HepG2 (cell line): Measurements from ENCODE around the gene CDKN2A. TPM values are rescaled to one million over a fixed set of nuclear protein-coding genes. Genes with fewer than 3 reads are reported as not detected.

Experiments used
- ATAC-seq: fragments of 200-7000 bp; cut with Tn5 transposase; 3 replicates; pipeline ENCODE4 v1.9.1; 2020; ENCODE audit warnings: mild to moderate bottlenecking, moderate library complexity
- BruUV-seq: library from RNA; stranded (reverse); fragments of 400-500 nt; replicated peaks from 2 replicates; lab custom pipeline; 2021; lab: Mats Ljungman, UMichigan
- CTCF ChIA-PET: fragments of 300-600 bp; formaldehyde crosslinking; extraction: SDS; loops from one replicate; lab custom pipeline; 2021; ENCODE audit warnings: low total read pairs, inconsistent platforms, low intra/inter-chr PET ratio; lab: Yijun Ruan, JAX
- POLR2A ChIA-PET: fragments of 350-600 bp; sonication (Branson Sonifier 250); formaldehyde crosslinking; loops from one replicate; lab custom pipeline; 2020; ENCODE audit warnings: antibody characterized with exemption, inconsistent platforms; lab: Yijun Ruan, JAX
- DNase-seq: peaks from one replicate; pipeline ENCODE4 v3.0.0-alpha.2; 2015; ENCODE audit warnings: low spot score
- FAIRE-seq: peaks from 3 replicates; lab custom pipeline; 2011; peaks lifted over from hg19 to GRCh38; lab: Jason Lieb, UNC
- H2AFZ ChIP-seq: one replicate; pipeline ENCODE4 v1.6.1; 2011; ENCODE audit warnings: low read length, inconsistent platforms
- H3K27ac ChIP-seq: fragments of 300-600 bp; 3 replicates; pipeline ENCODE4 v1.8.0; 2011; ENCODE audit warnings: mixed run types, mild to moderate bottlenecking, mixed read lengths, low read length, inconsistent platforms; ENCODE audit not compliant: insufficient read depth; ENCODE audit errors: extremely low read length
- H3K27me3 ChIP-seq, 2 experiments: fragments of 200-600 bp in 1 of 2; 2 replicates in 1 of 2; 3 replicates in 1 of 2; pipeline versions ENCODE4 v1.6.0 to v1.8.0; 2011; ENCODE audit warnings: low read length in 2 of 2, mild to moderate bottlenecking in 2 of 2, moderate library complexity in 2 of 2, inconsistent platforms in 1 of 2; ENCODE audit not compliant: insufficient read depth in 2 of 2, control insufficient read depth in 1 of 2
- H3K36me3 ChIP-seq, 2 experiments: fragments of 200-600 bp in 1 of 2; replicated peaks in 1 of 2; 2 replicates in 1 of 2; 3 replicates in 1 of 2; pipeline versions ENCODE4 v1.5.1 to v1.8.0; 2011; ENCODE audit warnings: low read length in 2 of 2, inconsistent platforms in 1 of 2; ENCODE audit not compliant: insufficient read depth in 2 of 2, control insufficient read depth in 1 of 2
- H3K4me1 ChIP-seq: 2 replicates; pipeline ENCODE4 v1.5.1; 2012; ENCODE audit warnings: low read length, inconsistent platforms; ENCODE audit not compliant: insufficient read depth
- H3K4me2 ChIP-seq: 2 replicates; pipeline ENCODE4 v1.6.0; 2011; ENCODE audit warnings: low read depth, low read length, inconsistent platforms
- H3K4me3 ChIP-seq, 3 experiments: fragments of 200-600 bp in 1 of 3; sonication (generic), shearing (Covaris generic) in 1 of 3; replicated peaks in 1 of 3; 2 replicates each; pipeline ENCODE4 v1.5.1; 2011 to 2016; ENCODE audit warnings: low read length in 3 of 3, inconsistent platforms in 2 of 3, low read depth in 2 of 3, mild to moderate bottlenecking in 2 of 3, control low read depth in 1 of 3, mixed read lengths in 1 of 3; ENCODE audit not compliant: insufficient read depth in 1 of 3
- H3K79me2 ChIP-seq: one replicate; pipeline ENCODE4 v1.6.1; 2011; ENCODE audit warnings: low read length, inconsistent platforms; ENCODE audit not compliant: insufficient read depth
- H3K9ac ChIP-seq: 2 replicates; pipeline ENCODE4 v1.6.0; 2011; ENCODE audit warnings: mild to moderate bottlenecking, low read depth, low read length, inconsistent platforms; ENCODE audit not compliant: insufficient read depth
- H3K9me3 ChIP-seq: 2 replicates; pipeline ENCODE4 v1.5.1; 2012; ENCODE audit warnings: mild to moderate bottlenecking, low read length
- H4K20me1 ChIP-seq: 2 replicates; pipeline ENCODE4 v1.6.0; 2011; ENCODE audit warnings: inconsistent platforms, mild to moderate bottlenecking, low read length, moderate library complexity; ENCODE audit not compliant: insufficient read depth
- ELF4 ChIP-seq: sonication (generic); formaldehyde crosslinking; IDR thresholded peaks from 2 replicates; pipeline ENCODE4 v1.5.0; 2020; ENCODE audit warnings: missing genetic modification reagents, mild to moderate bottlenecking, moderate library complexity, borderline replicate concordance
- FOXA3 ChIP-seq: IDR thresholded peaks from 2 replicates; pipeline ENCODE4 v1.6.1; 2016; ENCODE audit warnings: missing genetic modification reagents, missing compliant biosample characterization
- HES4 ChIP-seq: sonication (generic); formaldehyde crosslinking; IDR thresholded peaks from 2 replicates; pipeline ENCODE4 v1.9.0; 2021; ENCODE audit warnings: mild to moderate bottlenecking, missing genetic modification reagents, borderline replicate concordance
- MIXL1 ChIP-seq: IDR thresholded peaks from 2 replicates; pipeline ENCODE4 v1.6.1; 2016
- MLLT10 ChIP-seq: sonication (generic); formaldehyde crosslinking; IDR thresholded peaks from 2 replicates; pipeline ENCODE4 v1.4.0; 2020; ENCODE audit warnings: missing genetic modification reagents
- NFYC ChIP-seq: IDR thresholded peaks from 2 replicates; pipeline ENCODE4 v1.6.1; 2016; ENCODE audit warnings: missing genetic modification reagents, missing compliant biosample characterization
- NRL ChIP-seq: sonication (generic); formaldehyde crosslinking; IDR thresholded peaks from 2 replicates; pipeline ENCODE4 v1.5.0; 2020; ENCODE audit warnings: missing genetic modification reagents, mild to moderate bottlenecking, moderate library complexity, borderline replicate concordance
- SALL1 ChIP-seq: sonication (generic); formaldehyde crosslinking; IDR thresholded peaks from 2 replicates; pipeline ENCODE4 v1.8.0; 2022; ENCODE audit warnings: mild to moderate bottlenecking, missing genetic modification reagents
- SP1 ChIP-seq, 2 experiments: fragments of 450-650 bp in 1 of 2; sonication (generic) in 1 of 2; formaldehyde crosslinking in 1 of 2; IDR thresholded peaks; 2 replicates each; pipeline versions ENCODE4 v1.4.0 to v1.6.1; 2016 to 2020; ENCODE audit warnings: missing genetic modification reagents in 1 of 2
- ZNF234 ChIP-seq: sonication (generic); formaldehyde crosslinking; conservative IDR thresholded peaks from 2 replicates; pipeline ENCODE4 v1.5.1; 2020; ENCODE audit warnings: mild to moderate bottlenecking, missing genetic modification reagents
- ZNF282 ChIP-seq: fragments of 450-650 bp; IDR thresholded peaks from 2 replicates; pipeline ENCODE4 v1.6.1; 2018; ENCODE audit not compliant: partially characterized antibody
- ZNF292 ChIP-seq: sonication (generic); formaldehyde crosslinking; IDR thresholded peaks from 2 replicates; pipeline ENCODE4 v1.8.1; 2022; ENCODE audit warnings: mild to moderate bottlenecking, low read depth, missing genetic modification reagents, borderline replicate concordance
- ZNF343 ChIP-seq: sonication (generic); formaldehyde crosslinking; IDR thresholded peaks from 2 replicates; pipeline ENCODE4 v1.4.0; 2020; ENCODE audit warnings: mild to moderate bottlenecking, missing genetic modification reagents
- ZNF562 ChIP-seq: sonication (generic); formaldehyde crosslinking; IDR thresholded peaks from 2 replicates; pipeline ENCODE4 v1.8.0; 2022; ENCODE audit warnings: missing genetic modification reagents, borderline replicate concordance
- ZNF572 ChIP-seq: sonication (generic); formaldehyde crosslinking; IDR thresholded peaks from 2 replicates; pipeline ENCODE4 v1.5.1; 2020; ENCODE audit warnings: mild to moderate bottlenecking, missing genetic modification reagents
- ZNF749 ChIP-seq: sonication (generic); formaldehyde crosslinking; IDR thresholded peaks from 2 replicates; pipeline ENCODE4 v1.8.0; 2022; ENCODE audit warnings: mild to moderate bottlenecking, missing genetic modification reagents, moderate library complexity, borderline replicate concordance
- ZSCAN31 ChIP-seq: sonication (generic); formaldehyde crosslinking; IDR thresholded peaks from 2 replicates; pipeline ENCODE4 v1.5.0; 2020; ENCODE audit warnings: low read depth, mild to moderate bottlenecking, missing genetic modification reagents
- WGBS: methylation state at CpG from one replicate; pipeline ENCODE4 v1.1.6; 2017; ENCODE audit warnings: low lambda C conversion rate; 5-methylcytosine and 5-hydroxymethylcytosine counted together
- in situ Hi-C: cut with HindIII; loops from 2 replicates; pipeline ENCODE4 v1.10.0; 2017; ENCODE audit warnings: low pct_unique_long_range_greater_than_20kb; ENCODE audit not compliant: extremely low pct_ligation_motif_present
- intact Hi-C: fragments of 100-400 bp; cut with micrococcal nuclease; formaldehyde crosslinking; loops from one replicate; pipeline ENCODE4 v1.10.0; 2022; ENCODE audit not compliant: unreplicated experiment
- polyA plus RNA-seq, 8 experiments: library from polyadenylated mRNA; depleted of rRNA in 3 of 8; stranded (reverse) in 7 of 8; unstranded in 1 of 8; fragments of >200 nt; fragmentation: Illumina TruSeq in 4 of 8; extraction: Trizol in 4 of 8; gene quantifications; 2 replicates each; pipeline versions ENCODE4 v1.2.1 to v1.2.3, GENCODE V29; 2011 to 2016; ENCODE audit warnings: low read depth in 4 of 8, missing spikeins in 1 of 8, mixed read lengths in 1 of 8; ENCODE audit not compliant: insufficient read depth in 1 of 8
- total RNA-seq, 5 experiments: library from RNA; depleted of rRNA; stranded (reverse); fragments of >200 nt; fragmentation: Illumina TruSeq; extraction: Trizol; gene quantifications; 2 replicates each; pipeline ENCODE4 v1.2.3, GENCODE V29; 2016; ENCODE audit warnings: low read depth in 1 of 5
- TF ChIP-seq, protein P1 (sequence below): IDR thresholded peaks from 2 replicates; pipeline ENCODE4 v1.6.1; 2016; ENCODE audit warnings: mild to moderate bottlenecking
- TF ChIP-seq, protein P2 (sequence below): sonication (generic); formaldehyde crosslinking; IDR thresholded peaks from 2 replicates; pipeline ENCODE4 v1.4.0; 2020; ENCODE audit warnings: missing genetic modification reagents, mild to moderate bottlenecking, borderline replicate concordance
- TF ChIP-seq, protein P3 (sequence below): sonication (generic); formaldehyde crosslinking; IDR thresholded peaks from 2 replicates; pipeline ENCODE4 v1.4.0; 2020; ENCODE audit warnings: mild to moderate bottlenecking, missing genetic modification reagents

The CDKN2A gene
- total and polyA plus RNA-seq, 2 of the 13 experiments (the other 11 are each of a cell fraction or from before 2014, with no cell fraction given): 4.2 to 4.8 TPM

DNA sequence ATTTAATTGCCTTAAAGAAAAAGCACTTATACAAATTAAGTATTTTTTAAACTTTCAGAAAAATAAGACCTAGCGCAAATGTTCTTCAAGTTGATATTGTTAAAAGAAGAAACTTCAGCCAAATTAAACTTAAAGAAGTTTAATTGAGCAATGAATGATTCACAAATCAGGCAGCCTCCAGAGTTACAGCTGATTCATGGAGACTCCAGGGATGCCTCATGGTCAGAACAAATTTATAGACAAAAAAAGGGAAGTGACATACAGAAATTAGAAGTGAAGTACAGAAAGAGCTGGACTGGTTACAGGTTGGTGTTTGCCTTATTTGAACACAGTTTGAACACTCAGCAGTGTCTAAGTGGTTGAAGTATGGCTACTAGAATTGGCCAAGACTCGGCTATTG, 60.3 kb downstream of the CDKN2A start:
- no peak overlapping the region for H3K4me2 ChIP-seq
- intact Hi-C loops: no loop called here
- DNase-seq (no peak), FAIRE-seq (no peak), ATAC-seq (no peak)
- in situ Hi-C loops: no loop called here
- TF ChIP-seq, protein P1, sequence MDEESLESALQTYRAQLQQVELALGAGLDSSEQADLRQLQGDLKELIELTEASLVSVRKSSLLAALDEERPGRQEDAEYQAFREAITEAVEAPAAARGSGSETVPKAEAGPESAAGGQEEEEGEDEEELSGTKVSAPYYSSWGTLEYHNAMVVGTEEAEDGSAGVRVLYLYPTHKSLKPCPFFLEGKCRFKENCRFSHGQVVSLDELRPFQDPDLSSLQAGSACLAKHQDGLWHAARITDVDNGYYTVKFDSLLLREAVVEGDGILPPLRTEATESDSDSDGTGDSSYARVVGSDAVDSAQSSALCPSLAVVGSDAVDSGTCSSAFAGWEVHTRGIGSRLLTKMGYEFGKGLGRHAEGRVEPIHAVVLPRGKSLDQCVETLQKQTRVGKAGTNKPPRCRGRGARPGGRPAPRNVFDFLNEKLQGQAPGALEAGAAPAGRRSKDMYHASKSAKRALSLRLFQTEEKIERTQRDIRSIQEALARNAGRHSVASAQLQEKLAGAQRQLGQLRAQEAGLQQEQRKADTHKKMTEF (CRISPR knock-in tag): no peak
- TF ChIP-seq ZNF572 (CRISPR knock-in tag): no peak
- TF ChIP-seq ZNF562 (CRISPR knock-in tag): no peak
- no peak for TF ChIP-seq ZNF234 (CRISPR knock-in tag)
- TF ChIP-seq, protein P2, sequence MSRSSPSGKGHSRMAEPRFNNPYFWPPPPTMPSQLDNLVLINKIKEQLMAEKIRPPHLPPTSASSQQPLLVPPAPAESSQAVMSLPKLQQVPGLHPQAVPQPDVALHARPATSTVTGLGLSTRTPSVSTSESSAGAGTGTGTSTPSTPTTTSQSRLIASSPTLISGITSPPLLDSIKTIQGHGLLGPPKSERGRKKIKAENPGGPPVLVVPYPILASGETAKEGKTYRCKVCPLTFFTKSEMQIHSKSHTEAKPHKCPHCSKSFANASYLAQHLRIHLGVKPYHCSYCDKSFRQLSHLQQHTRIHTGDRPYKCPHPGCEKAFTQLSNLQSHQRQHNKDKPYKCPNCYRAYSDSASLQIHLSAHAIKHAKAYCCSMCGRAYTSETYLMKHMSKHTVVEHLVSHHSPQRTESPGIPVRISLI (CRISPR knock-in tag): no peak
- no peak for TF ChIP-seq SALL1
- no peak for TF ChIP-seq NFYC (CRISPR knock-in tag)
- no peak for TF ChIP-seq ZNF282
- TF ChIP-seq MIXL1 (CRISPR knock-in tag): no peak
- TF ChIP-seq FOXA3: no peak
- no peak for TF ChIP-seq ZSCAN31 (CRISPR knock-in tag)
- no peak for TF ChIP-seq HES4
- TF ChIP-seq ZNF749: no peak
- TF ChIP-seq SP1 (IDR thresholded peaks at IDR 0.05): no peak
- TF ChIP-seq SP1 (CRISPR knock-in tag; IDR thresholded peaks at IDR 0.05): no peak
- TF ChIP-seq, protein P3, sequence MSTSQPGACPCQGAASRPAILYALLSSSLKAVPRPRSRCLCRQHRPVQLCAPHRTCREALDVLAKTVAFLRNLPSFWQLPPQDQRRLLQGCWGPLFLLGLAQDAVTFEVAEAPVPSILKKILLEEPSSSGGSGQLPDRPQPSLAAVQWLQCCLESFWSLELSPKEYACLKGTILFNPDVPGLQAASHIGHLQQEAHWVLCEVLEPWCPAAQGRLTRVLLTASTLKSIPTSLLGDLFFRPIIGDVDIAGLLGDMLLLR: no peak
- TF ChIP-seq ZNF292 (CRISPR knock-in tag): no peak
- TF ChIP-seq ZNF343 (CRISPR knock-in tag): no peak
- no peak for TF ChIP-seq NRL (CRISPR knock-in tag)
- no peak for TF ChIP-seq ELF4 (CRISPR knock-in tag)
- no peak for TF ChIP-seq MLLT10 (CRISPR knock-in tag)
- H3K36me3 ChIP-seq: no peaks in the 10 kb centered on the region; a peak in 1 of 5 replicates
- ChIA-PET CTCF (no interaction called here), POLR2A (no interaction called here)
- H2AFZ ChIP-seq: no peak overlapping the region
- no peaks in the 10 kb centered on the region for H3K27me3 ChIP-seq
- no peak overlapping the region for H3K27ac ChIP-seq
- BruUV-seq: no TSS peak
- 100% methylated on average over 2 of the region's 2 CpGs for WGBS
- no peak overlapping the region for H3K4me3 ChIP-seq
- no peak overlapping the region for H3K9ac ChIP-seq
- no peaks in the 10 kb centered on the region for H3K4me1 ChIP-seq
- no peaks in the 10 kb centered on the region for H4K20me1 ChIP-seq
- H3K9me3 ChIP-seq: no peaks in the 10 kb centered on the region
- no peaks in the 10 kb centered on the region for H3K79me2 ChIP-seq
